Measurements from ENCODE around the gene TLE2. TPM values are rescaled to one million over a fixed set of nuclear protein-coding genes. Genes with fewer than 3 reads are reported as not detected.

TLE2 gene
- total and polyA plus RNA-seq, 9 of the 15 experiments (the other 6 are each of a cell fraction or from before 2014, with no cell fraction given), result 0.35 to 13.1 (median 6.2) TPM

GRCh38 chr19:3059653-3060052 lies 30.6 kb upstream of the TLE2 start (continued):
- TF ChIP-seq PKNOX1 (IDR thresholded peaks at IDR 0.05), result no peak
- TF ChIP-seq ZSCAN32 (CRISPR knock-in tag; IDR thresholded peaks at IDR 0.05), result no peak
- no peak for TF ChIP-seq CEBPZ (IDR thresholded peaks at IDR 0.05; ENCODE audit: borderline replicate concordance, low read depth, low read length)
- no peak for TF ChIP-seq GTF2B (IDR thresholded peaks at IDR 0.05; ENCODE audit: extremely low read depth, insufficient read length)
- peak; percentile 66 for TF ChIP-seq ZBTB33 (CRISPR knock-in tag; IDR thresholded peaks at IDR 0.05)
- TF ChIP-seq SRSF1 (IDR thresholded peaks at IDR 0.05; ENCODE audit: low read depth, low read length), result no peak
- TF ChIP-seq MITF (IDR thresholded peaks at IDR 0.05), result no peak
- no peak for TF ChIP-seq HBP1 (CRISPR knock-in tag; IDR thresholded peaks at IDR 0.05)
- no peak for TF ChIP-seq ZKSCAN3 (CRISPR knock-in tag; IDR thresholded peaks at IDR 0.05)
- TF ChIP-seq SMARCA5 (IDR thresholded peaks at IDR 0.05), result peak; percentile 96
- TF ChIP-seq RCOR1 (IDR thresholded peaks at IDR 0.05; ENCODE audit: borderline replicate concordance in 1 of 2, low read depth in 2 of 2, low read length in 2 of 2), result peak in 1 of 2 experiments; percentile 54; a peak in 1 of 4 replicates
- no peak for TF ChIP-seq SP2 (IDR thresholded peaks at IDR 0.05; ENCODE audit: extremely low read depth, low read depth, low read length, poor library complexity, severe bottlenecking)
- TF ChIP-seq MYNN (IDR thresholded peaks at IDR 0.05), result no peak
- TF ChIP-seq MYNN (CRISPR knock-in tag; IDR thresholded peaks at IDR 0.05), result no peak
- no peak for TF ChIP-seq GABPB1 (CRISPR knock-in tag; IDR thresholded peaks at IDR 0.05)
- TF ChIP-seq ZNF830 (CRISPR knock-in tag; IDR thresholded peaks at IDR 0.05), result no peak
- no peak for TF ChIP-seq MAX (CRISPR knock-in tag; IDR thresholded peaks at IDR 0.05)
- 0 out of 3 replicates have a peak, but pooled peaks of 1 of the 2 experiments have one; percentile 50 for TF ChIP-seq CBX3 (IDR thresholded peaks at IDR 0.05; ENCODE audit: borderline replicate concordance in 1 of 2, low read length in 2 of 2)
- TF ChIP-seq ZC3H4 (CRISPR knock-in tag; IDR thresholded peaks at IDR 0.05; ENCODE audit: borderline replicate concordance), result no peak
